ENCODE data around the gene LAMA1. TPM values are rescaled to one million over a fixed set of nuclear protein-coding genes. Genes with fewer than 3 reads are reported as not detected.
A peak's percentile ranks its signal among the peaks of the same experiment; 100 is the strongest.

Gene LAMA1
- total RNA-seq, 4 donors from 2014 or later: 2.2 to 11.3 (median 5.5) TPM

- no peak for TF ChIP-seq CTCF (IDR thresholded peaks at IDR 0.05)
- ATAC-seq (ENCODE audit: low FRiP score): peak; percentile 37
- DNase-seq (ENCODE audit: low spot score): no peak
These were observed 188.1 kb downstream of the LAMA1 start for GRCh38 chr18:6929370-6930102.

- TF ChIP-seq CTCF (IDR thresholded peaks at IDR 0.05): no peak
- ATAC-seq (ENCODE audit: low FRiP score): no peak
These were observed 189.2 kb downstream of the LAMA1 start for GRCh38 chr18:6928359-6928758.

GRCh38 chr18:6927153-6927552 lies 190.4 kb downstream of the LAMA1 start:
- TF ChIP-seq CTCF (IDR thresholded peaks at IDR 0.05): no peak
- no peak for ATAC-seq (ENCODE audit: low FRiP score)
- no peak for DNase-seq (ENCODE audit: low spot score)

More at GRCh38 chr18:6928359-6928758, 189.2 kb downstream of the LAMA1 start:
- DNase-seq (ENCODE audit: low spot score): no peak

- no peak for DNase-seq (ENCODE audit: low spot score)
- ATAC-seq (ENCODE audit: low FRiP score): no peak
These were observed 194.4 kb downstream of the LAMA1 start for GRCh38 chr18:6923220-6923619.

GRCh38 chr18:6921571-6921970 lies 196.0 kb downstream of the LAMA1 start:
- TF ChIP-seq CTCF (IDR thresholded peaks at IDR 0.05): no peak
- ATAC-seq (ENCODE audit: low FRiP score) (no peak), DNase-seq (ENCODE audit: low spot score) (no peak)

More at GRCh38 chr18:6923220-6923619, 194.4 kb downstream of the LAMA1 start:
- TF ChIP-seq CTCF (IDR thresholded peaks at IDR 0.05): no peak

GRCh38 chr18:6920099-6920955 lies 197.3 kb downstream of the LAMA1 start:
- peak; percentile 42 for DNase-seq (ENCODE audit: low spot score)
- ATAC-seq (ENCODE audit: low FRiP score): peak; percentile 28
- no peak for TF ChIP-seq CTCF (IDR thresholded peaks at IDR 0.05)

All from omental fat pad (tissue), 4 donors.